K562 (cell line): Measurements from ENCODE around the gene SYCP2.

ENCODE experiments used
- POLR2A ChIP-seq: fragments of 450-650 bp; conservative IDR thresholded peaks from 2 replicates; pipeline ENCODE4 v1.6.1; 2016
- SMARCA5 ChIP-seq: fragments of 450-650 bp; IDR thresholded peaks from 2 replicates; pipeline ENCODE4 v1.6.1; 2016
- SRSF1 ChIP-seq: fragments of 200-400 bp; formaldehyde crosslinking; IDR thresholded peaks from 2 replicates; pipeline ENCODE4 v1.6.1; 2017; ENCODE audit warnings: mild to moderate bottlenecking, low read depth, low read length, moderate library complexity
- ZNF24 ChIP-seq: fragments of 450-650 bp; IDR thresholded peaks from 2 replicates; pipeline ENCODE4 v1.6.1; 2016
- ZNF384 ChIP-seq: IDR thresholded peaks from 2 replicates; pipeline ENCODE4 v1.6.1; 2012; ENCODE audit warnings: low read depth, low read length, improper control_type of control experiment
- ZNF589 ChIP-seq: fragments of 200-800 bp; sonication (Bioruptor generic); IDR thresholded peaks from 2 replicates; pipeline ENCODE4 v1.6.1; 2016; ENCODE audit warnings: low read depth, missing genetic modification characterization, missing compliant biosample characterization
- ZNF696 ChIP-seq: fragments of 250-450 bp; sonication (Bioruptor Pico); conservative IDR thresholded peaks from 2 replicates; pipeline ENCODE4 v1.4.0; 2020; ENCODE audit warnings: mild to moderate bottlenecking, moderate library complexity
- ZNF785 ChIP-seq: fragments of 250-450 bp; sonication (Bioruptor Pico); IDR thresholded peaks from 2 replicates; pipeline ENCODE4 v1.4.0; 2020; ENCODE audit warnings: mild to moderate bottlenecking
- TF ChIP-seq, protein P1 (sequence below): sonication (generic); formaldehyde crosslinking; IDR thresholded peaks from 2 replicates; pipeline ENCODE4 v1.8.1; 2023; ENCODE audit warnings: mild to moderate bottlenecking, missing genetic modification reagents
- TF ChIP-seq, protein P2 (sequence below): sonication (generic); formaldehyde crosslinking; IDR thresholded peaks from 2 replicates; pipeline ENCODE4 v1.5.0; 2020; ENCODE audit warnings: missing genetic modification reagents
- TF ChIP-seq, protein P3 (sequence below): sonication (generic); formaldehyde crosslinking; IDR thresholded peaks from 2 replicates; pipeline ENCODE4 v1.8.1; 2023; ENCODE audit warnings: mild to moderate bottlenecking, missing genetic modification reagents
- TF ChIP-seq, protein P4 (sequence below): fragments of 450-650 bp; IDR thresholded peaks from 2 replicates; pipeline ENCODE4 v1.6.1; 2016; ENCODE audit warnings: antibody characterized with exemption
- TF ChIP-seq, protein P5 (sequence below): sonication (generic); formaldehyde crosslinking; IDR thresholded peaks from 2 replicates; pipeline ENCODE4 v1.8.0; 2022; ENCODE audit warnings: missing genetic modification reagents, mild to moderate bottlenecking, borderline replicate concordance

DNA sequence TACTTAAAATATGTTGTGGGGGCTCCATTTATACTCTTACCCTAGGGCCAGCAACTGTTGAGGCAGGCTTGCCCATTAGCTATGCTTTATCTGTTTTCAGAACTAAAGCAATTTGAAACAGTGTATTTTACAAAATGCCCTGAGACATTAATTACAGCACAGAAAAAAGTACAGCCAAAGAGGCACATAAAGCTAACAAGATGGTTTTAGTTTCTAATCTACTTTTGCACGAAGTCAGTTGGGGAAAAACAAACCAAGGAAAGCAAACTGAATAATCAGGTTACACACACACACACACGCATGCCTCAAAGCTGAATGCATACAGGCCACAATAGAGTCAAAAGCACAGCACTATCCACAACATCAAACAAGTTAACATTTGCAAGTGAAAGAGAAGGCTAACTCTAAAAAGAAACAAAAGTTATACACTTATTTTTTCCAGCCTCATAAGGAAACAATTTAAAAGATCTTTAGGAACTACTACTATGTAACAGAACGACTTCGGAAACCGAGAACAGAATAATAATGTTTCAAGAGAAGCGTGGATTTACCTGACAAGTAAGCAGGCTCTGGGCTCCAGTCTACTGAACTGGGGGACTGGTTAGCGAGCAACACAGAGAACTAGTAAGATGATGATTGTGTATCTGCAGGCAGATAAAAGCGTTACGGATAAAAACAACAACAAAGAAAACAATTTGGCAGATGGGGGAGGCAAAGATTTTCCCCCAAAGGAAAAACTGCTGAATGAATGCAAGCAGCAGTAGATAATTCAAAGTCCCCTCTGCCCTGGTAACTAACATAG is 1.7 kb downstream of the SYCP2 start:
- TF ChIP-seq, protein P1, sequence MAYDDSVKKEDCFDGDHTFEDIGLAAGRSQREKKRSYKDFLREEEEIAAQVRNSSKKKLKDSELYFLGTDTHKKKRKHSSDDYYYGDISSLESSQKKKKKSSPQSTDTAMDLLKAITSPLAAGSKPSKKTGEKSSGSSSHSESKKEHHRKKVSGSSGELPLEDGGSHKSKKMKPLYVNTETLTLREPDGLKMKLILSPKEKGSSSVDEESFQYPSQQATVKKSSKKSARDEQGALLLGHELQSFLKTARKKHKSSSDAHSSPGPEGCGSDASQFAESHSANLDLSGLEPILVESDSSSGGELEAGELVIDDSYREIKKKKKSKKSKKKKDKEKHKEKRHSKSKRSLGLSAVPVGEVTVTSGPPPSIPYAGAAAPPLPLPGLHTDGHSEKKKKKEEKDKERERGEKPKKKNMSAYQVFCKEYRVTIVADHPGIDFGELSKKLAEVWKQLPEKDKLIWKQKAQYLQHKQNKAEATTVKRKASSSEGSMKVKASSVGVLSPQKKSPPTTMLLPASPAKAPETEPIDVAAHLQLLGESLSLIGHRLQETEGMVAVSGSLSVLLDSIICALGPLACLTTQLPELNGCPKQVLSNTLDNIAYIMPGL: no peak
- TF ChIP-seq POLR2A (no peak), ZNF785 (CRISPR knock-in tag) (no peak), SMARCA5 (no peak), ZNF24 (no peak), ZNF696 (no peak), ZNF384 (no peak), SRSF1 (no peak), ZNF589 (CRISPR knock-in tag) (no peak)
- TF ChIP-seq, protein P2, sequence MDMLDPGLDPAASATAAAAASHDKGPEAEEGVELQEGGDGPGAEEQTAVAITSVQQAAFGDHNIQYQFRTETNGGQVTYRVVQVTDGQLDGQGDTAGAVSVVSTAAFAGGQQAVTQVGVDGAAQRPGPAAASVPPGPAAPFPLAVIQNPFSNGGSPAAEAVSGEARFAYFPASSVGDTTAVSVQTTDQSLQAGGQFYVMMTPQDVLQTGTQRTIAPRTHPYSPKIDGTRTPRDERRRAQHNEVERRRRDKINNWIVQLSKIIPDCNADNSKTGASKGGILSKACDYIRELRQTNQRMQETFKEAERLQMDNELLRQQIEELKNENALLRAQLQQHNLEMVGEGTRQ: no peak
- TF ChIP-seq, protein P3, sequence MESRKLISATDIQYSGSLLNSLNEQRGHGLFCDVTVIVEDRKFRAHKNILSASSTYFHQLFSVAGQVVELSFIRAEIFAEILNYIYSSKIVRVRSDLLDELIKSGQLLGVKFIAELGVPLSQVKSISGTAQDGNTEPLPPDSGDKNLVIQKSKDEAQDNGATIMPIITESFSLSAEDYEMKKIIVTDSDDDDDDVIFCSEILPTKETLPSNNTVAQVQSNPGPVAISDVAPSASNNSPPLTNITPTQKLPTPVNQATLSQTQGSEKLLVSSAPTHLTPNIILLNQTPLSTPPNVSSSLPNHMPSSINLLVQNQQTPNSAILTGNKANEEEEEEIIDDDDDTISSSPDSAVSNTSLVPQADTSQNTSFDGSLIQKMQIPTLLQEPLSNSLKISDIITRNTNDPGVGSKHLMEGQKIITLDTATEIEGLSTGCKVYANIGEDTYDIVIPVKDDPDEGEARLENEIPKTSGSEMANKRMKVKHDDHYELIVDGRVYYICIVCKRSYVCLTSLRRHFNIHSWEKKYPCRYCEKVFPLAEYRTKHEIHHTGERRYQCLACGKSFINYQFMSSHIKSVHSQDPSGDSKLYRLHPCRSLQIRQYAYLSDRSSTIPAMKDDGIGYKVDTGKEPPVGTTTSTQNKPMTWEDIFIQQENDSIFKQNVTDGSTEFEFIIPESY (CRISPR knock-in tag): no peak
- TF ChIP-seq, protein P4, sequence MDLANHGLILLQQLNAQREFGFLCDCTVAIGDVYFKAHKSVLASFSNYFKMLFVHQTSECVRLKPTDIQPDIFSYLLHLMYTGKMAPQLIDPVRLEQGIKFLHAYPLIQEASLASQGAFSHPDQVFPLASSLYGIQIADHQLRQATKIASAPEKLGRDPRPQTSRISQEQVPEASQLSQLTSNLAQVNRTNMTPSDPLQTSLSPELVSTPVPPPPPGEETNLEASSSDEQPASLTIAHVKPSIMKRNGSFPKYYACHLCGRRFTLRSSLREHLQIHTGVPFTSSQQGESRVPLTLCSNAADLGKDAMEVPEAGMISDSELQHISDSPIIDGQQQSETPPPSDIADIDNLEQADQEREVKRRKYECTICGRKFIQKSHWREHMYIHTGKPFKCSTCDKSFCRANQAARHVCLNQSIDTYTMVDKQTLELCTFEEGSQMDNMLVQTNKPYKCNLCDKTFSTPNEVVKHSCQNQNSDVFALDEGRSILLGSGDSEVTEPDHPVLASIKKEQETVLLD: no peak
- TF ChIP-seq, protein P5, sequence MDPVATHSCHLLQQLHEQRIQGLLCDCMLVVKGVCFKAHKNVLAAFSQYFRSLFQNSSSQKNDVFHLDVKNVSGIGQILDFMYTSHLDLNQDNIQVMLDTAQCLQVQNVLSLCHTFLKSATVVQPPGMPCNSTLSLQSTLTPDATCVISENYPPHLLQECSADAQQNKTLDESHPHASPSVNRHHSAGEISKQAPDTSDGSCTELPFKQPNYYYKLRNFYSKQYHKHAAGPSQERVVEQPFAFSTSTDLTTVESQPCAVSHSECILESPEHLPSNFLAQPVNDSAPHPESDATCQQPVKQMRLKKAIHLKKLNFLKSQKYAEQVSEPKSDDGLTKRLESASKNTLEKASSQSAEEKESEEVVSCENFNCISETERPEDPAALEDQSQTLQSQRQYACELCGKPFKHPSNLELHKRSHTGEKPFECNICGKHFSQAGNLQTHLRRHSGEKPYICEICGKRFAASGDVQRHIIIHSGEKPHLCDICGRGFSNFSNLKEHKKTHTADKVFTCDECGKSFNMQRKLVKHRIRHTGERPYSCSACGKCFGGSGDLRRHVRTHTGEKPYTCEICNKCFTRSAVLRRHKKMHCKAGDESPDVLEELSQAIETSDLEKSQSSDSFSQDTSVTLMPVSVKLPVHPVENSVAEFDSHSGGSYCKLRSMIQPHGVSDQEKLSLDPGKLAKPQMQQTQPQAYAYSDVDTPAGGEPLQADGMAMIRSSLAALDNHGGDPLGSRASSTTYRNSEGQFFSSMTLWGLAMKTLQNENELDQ (CRISPR knock-in tag): no peak
